ENCODE results near the gene PRKG1.

The PRKG1 gene

GRCh38 chr10:52276986-52277385 is 1202.7 kb downstream of the PRKG1 start:
- no peak for DNase-seq (ENCODE audit: low read depth in 2 of 3, low spot score in 1 of 3)

- no peak for DNase-seq (ENCODE audit: low read depth in 2 of 3, low spot score in 1 of 3)
Measured at GRCh38 chr10:52279546-52279945, 1205.3 kb downstream of the PRKG1 start.

- DNase-seq (ENCODE audit: low read depth in 2 of 3, low spot score in 1 of 3): no peak
Measured at GRCh38 chr10:52280051-52280450, 1205.8 kb downstream of the PRKG1 start.

- no peak for DNase-seq (ENCODE audit: low read depth in 2 of 3, low spot score in 1 of 3)
Measured at GRCh38 chr10:52283174-52283573, 1208.9 kb downstream of the PRKG1 start.

- no peak for DNase-seq (ENCODE audit: low read depth in 2 of 3, low spot score in 1 of 3)
Measured at GRCh38 chr10:52284416-52285013, 1210.2 kb downstream of the PRKG1 start.

GRCh38 chr10:52287866-52288265 is 1213.6 kb downstream of the PRKG1 start:
- DNase-seq (ENCODE audit: low read depth in 2 of 3, low spot score in 1 of 3): no peak

GRCh38 chr10:52297747-52298146 is 1223.5 kb downstream of the PRKG1 start:
- no peak for DNase-seq (ENCODE audit: low read depth in 2 of 3, low spot score in 1 of 3)

GRCh38 chr10:52300599-52301277 is 1226.5 kb downstream of the PRKG1 start:
- DNase-seq (ENCODE audit: low read depth in 2 of 3, low spot score in 1 of 3): no peak

- DNase-seq (ENCODE audit: low read depth in 2 of 3, low spot score in 1 of 3): no peak
Measured at GRCh38 chr10:52308251-52309031, 1234.2 kb downstream of the PRKG1 start.

- DNase-seq (ENCODE audit: low read depth in 2 of 3, low spot score in 1 of 3): no peak
Measured at GRCh38 chr10:52312942-52313255, 1238.6 kb downstream of the PRKG1 start.

- DNase-seq (ENCODE audit: low read depth in 2 of 3, low spot score in 1 of 3): no peak
Measured at GRCh38 chr10:52313256-52313932, 1239.1 kb downstream of the PRKG1 start.

- peak in 1 of 3 donors; percentile 20 for DNase-seq (ENCODE audit: low read depth in 2 of 3, low spot score in 1 of 3)
Measured at GRCh38 chr10:52313933-52314821, 1239.9 kb downstream of the PRKG1 start, which contains the start of gene DKK1. TSS of gene DKK1 (plus strand) at chr10:52314281. CDS start at chr10:52314435, 154 bp downstream.

- no peak for DNase-seq (ENCODE audit: low read depth in 2 of 3, low spot score in 1 of 3)
Measured at GRCh38 chr10:52314822-52315552, 1240.7 kb downstream of the PRKG1 start.

- no peak for DNase-seq (ENCODE audit: low read depth in 2 of 3, low spot score in 1 of 3)
Measured at GRCh38 chr10:52316001-52316400, 1241.7 kb downstream of the PRKG1 start.

GRCh38 chr10:52316500-52316899 is 1242.2 kb downstream of the PRKG1 start:
- DNase-seq (ENCODE audit: low read depth in 2 of 3, low spot score in 1 of 3): no peak

GRCh38 chr10:52318136-52318701 is 1243.9 kb downstream of the PRKG1 start:
- DNase-seq (ENCODE audit: low read depth in 2 of 3, low spot score in 1 of 3): no peak

- DNase-seq (ENCODE audit: low read depth in 2 of 3, low spot score in 1 of 3): no peak
Measured at GRCh38 chr10:52318822-52319464, 1244.7 kb downstream of the PRKG1 start.

- no peak for DNase-seq (ENCODE audit: low read depth in 2 of 3, low spot score in 1 of 3)
Measured at GRCh38 chr10:52319926-52320325, 1245.6 kb downstream of the PRKG1 start.

GRCh38 chr10:52322323-52322722 is 1248.0 kb downstream of the PRKG1 start:
- no peak for DNase-seq (ENCODE audit: low read depth in 2 of 3, low spot score in 1 of 3)

All from stimulated activated CD4-positive, alpha-beta T cell treated with anti-CD3 and anti-CD28 coated beads, Interleukin-12 subunit alpha, Interleukin-12 subunit beta, amount 100 ng/mL, for 48 hours (primary cell).